Endothelial cell of umbilical vein (primary cell): ENCODE results near the gene CPNE5. TPM values are rescaled to one million over a fixed set of nuclear protein-coding genes. Genes with fewer than 3 reads are reported as not detected.

Experiments
- BruUV-seq: library from RNA; stranded (reverse); fragments of 400-500 nt; replicated peaks from 2 replicates; lab custom pipeline; 2021; lab: Mats Ljungman, UMichigan
- CTCF ChIA-PET: fragments of 300-600, 350-600 bp; sonication (Branson Sonifier 250); formaldehyde crosslinking; loops from one replicate; lab custom pipeline; 2021; ENCODE audit warnings: antibody characterized with exemption, inconsistent platforms; lab: Charles Lee
- POLR2A ChIA-PET: fragments of 300-600, 350-600 bp; sonication (Branson Sonifier 250); formaldehyde crosslinking; loops from one replicate; lab custom pipeline; 2021; ENCODE audit warnings: antibody characterized with exemption, inconsistent platforms; lab: Charles Lee
- DNase-seq: peaks from one replicate; pipeline ENCODE4 v3.0.0-alpha.2; 2011; ENCODE audit warnings: low read depth, low spot score
- FAIRE-seq: peaks from 2 replicates; lab custom pipeline; 2011; peaks lifted over from hg19 to GRCh38; lab: Jason Lieb, UNC
- H2AFZ ChIP-seq: 2 replicates; pipeline ENCODE4 v1.6.0; 2012; ENCODE audit warnings: low read depth, low read length, control low read depth, inconsistent platforms
- H3K27ac ChIP-seq: 2 replicates; pipeline ENCODE4 v1.5.1; 2011; ENCODE audit warnings: low read depth, mild to moderate bottlenecking, control low read depth, low read length, moderate library complexity; ENCODE audit not compliant: insufficient read depth
- H3K27me3 ChIP-seq, 2 experiments: 2 replicates each; pipeline versions ENCODE4 v1.6.0 to v1.6.1; 2011; ENCODE audit warnings: low read length in 2 of 2, mixed read lengths in 1 of 2; ENCODE audit not compliant: control insufficient read depth in 2 of 2, insufficient read depth in 2 of 2
- H3K36me3 ChIP-seq, 2 experiments: 2 replicates in 1 of 2; 3 replicates in 1 of 2; pipeline ENCODE4 v1.5.1; 2011; ENCODE audit warnings: low read length in 2 of 2, mild to moderate bottlenecking in 1 of 2, moderate library complexity in 1 of 2; ENCODE audit not compliant: control insufficient read depth in 2 of 2, insufficient read depth in 2 of 2; ENCODE audit errors: extremely low read depth in 1 of 2
- H3K4me1 ChIP-seq: 3 replicates; pipeline ENCODE4 v1.5.1; 2011; ENCODE audit warnings: mild to moderate bottlenecking, low read length; ENCODE audit not compliant: control insufficient read depth, insufficient read depth; ENCODE audit errors: extremely low read depth
- H3K4me2 ChIP-seq: 2 replicates; pipeline ENCODE4 v1.6.1; 2011; ENCODE audit warnings: low read length, control low read depth, mixed read lengths; ENCODE audit not compliant: insufficient read depth
- H3K4me3 ChIP-seq, 3 experiments: fragments of 200-600 bp in 1 of 3; sonication (generic), shearing (Covaris generic) in 1 of 3; replicated peaks in 1 of 3; 2 replicates each; pipeline ENCODE4 v1.5.1; 2011 to 2016; ENCODE audit warnings: control low read depth in 3 of 3, low read length in 3 of 3, mild to moderate bottlenecking in 2 of 3, inconsistent platforms in 1 of 3, low read depth in 1 of 3, moderate library complexity in 1 of 3; ENCODE audit not compliant: insufficient read depth in 1 of 3
- H3K79me2 ChIP-seq: 2 replicates; pipeline ENCODE4 v1.6.0; 2012; ENCODE audit warnings: low read length, inconsistent platforms; ENCODE audit not compliant: control insufficient read depth, insufficient read depth
- H3K9ac ChIP-seq: replicated peaks from 2 replicates; pipeline ENCODE3; 2011; ENCODE audit warnings: low read length, control low read depth; ENCODE audit not compliant: insufficient read depth; ENCODE audit errors: extremely low read depth
- H3K9me1 ChIP-seq: replicated peaks from 3 replicates; pipeline ENCODE4 v1.6.0; 2011; ENCODE audit warnings: mild to moderate bottlenecking, low read length; ENCODE audit not compliant: control insufficient read depth, insufficient read depth; ENCODE audit errors: extremely low read depth
- H3K9me3 ChIP-seq: replicated peaks from 2 replicates; pipeline ENCODE4 v1.5.1; 2012; ENCODE audit warnings: low read length, inconsistent platforms; ENCODE audit not compliant: control insufficient read depth, insufficient read depth
- H4K20me1 ChIP-seq: replicated peaks from 2 replicates; pipeline ENCODE3; 2011; ENCODE audit warnings: mild to moderate bottlenecking, low read length; ENCODE audit not compliant: control insufficient read depth, insufficient read depth; ENCODE audit errors: extremely low read depth
- EZH2 ChIP-seq: IDR thresholded peaks from 2 replicates; pipeline ENCODE4 v1.6.1; 2012; ENCODE audit warnings: borderline replicate concordance, low read depth, mild to moderate bottlenecking, moderate library complexity, low read length, inconsistent platforms; ENCODE audit not compliant: severe bottlenecking
- FOS ChIP-seq: IDR thresholded peaks from 2 replicates; pipeline ENCODE4 v1.6.1; 2011; ENCODE audit warnings: mild to moderate bottlenecking, low read length, moderate library complexity, borderline replicate concordance; ENCODE audit not compliant: insufficient read depth
- JUN ChIP-seq: IDR thresholded peaks from 2 replicates; pipeline ENCODE4 v1.6.1; 2011; ENCODE audit warnings: borderline replicate concordance, low read depth; ENCODE audit not compliant: insufficient read length, insufficient read depth
- MYC ChIP-seq: IDR thresholded peaks from one replicate; pipeline ENCODE4 v1.6.1; 2011; ENCODE audit warnings: mild to moderate bottlenecking, low read depth, low read length
- POLR2A ChIP-seq: IDR thresholded peaks from 2 replicates; pipeline ENCODE4 v1.6.1; 2012; ENCODE audit warnings: low read depth, mild to moderate bottlenecking, control low read depth, low read length
- dilution Hi-C: fragments of 300-500 bp; cut with MboI; formaldehyde crosslinking; loops from one replicate; pipeline ENCODE4 v1.15.0; 2019; ENCODE audit warnings: low sequenced_read_pairs; ENCODE audit not compliant: extremely low pct_ligation_motif_present
- intact Hi-C: fragments of 100-400 bp; cut with micrococcal nuclease; formaldehyde crosslinking; loops from one replicate; pipeline ENCODE4 v1.10.0; 2022
- polyA plus RNA-seq, 4 experiments: library from polyadenylated mRNA; depleted of rRNA in 3 of 4; stranded (reverse) in 3 of 4; unstranded in 1 of 4; fragments of >200 nt; gene quantifications; 2 replicates each; pipeline versions ENCODE4 v1.2.1 to v1.2.3, GENCODE V29; 2011 to 2012; ENCODE audit warnings: missing spikeins in 1 of 4
- total RNA-seq: library from RNA; stranded (reverse); gene quantifications from 2 replicates; pipeline ENCODE4 v1.2.3, GENCODE V29; 2021
- TF ChIP-seq, protein P1 (sequence below), 2 donors: IDR thresholded peaks; 1 replicate in 1 of 2; 2 replicates in 1 of 2; pipeline ENCODE4 v1.5.1; 2011; ENCODE audit warnings: low read length in 2 of 2, mild to moderate bottlenecking in 2 of 2, moderate library complexity in 2 of 2, control low read depth in 1 of 2, inconsistent platforms in 1 of 2, low read depth in 1 of 2; ENCODE audit not compliant: insufficient read depth in 1 of 2; ENCODE audit errors: extremely low read depth in 1 of 2

Gene CPNE5
- total and polyA plus RNA-seq, 2 donors (not counting 3 experiments of a cell fraction or from before 2014, with no cell fraction given) = 18.8 to 49.4 TPM

DNA sequence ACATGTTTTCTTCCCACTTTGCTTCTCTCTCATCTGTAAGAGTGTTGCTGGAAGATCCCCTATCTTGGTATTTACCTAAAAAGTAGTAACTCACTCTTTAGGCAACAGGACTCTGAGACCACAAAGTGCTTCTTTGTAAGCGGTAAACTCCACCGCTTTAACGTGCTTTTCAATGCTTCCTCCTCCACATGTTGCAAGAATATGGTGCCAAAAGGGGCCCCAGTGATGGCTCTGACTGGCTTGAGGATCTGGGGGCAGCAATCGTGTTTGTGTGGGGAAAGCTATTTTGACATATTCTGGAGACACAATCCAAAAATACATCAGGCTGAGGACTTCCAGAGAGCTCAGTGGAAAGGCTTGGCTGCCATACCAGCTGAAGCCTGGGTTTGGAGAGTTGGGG is 12.4 kb upstream of the CPNE5 start:
- FAIRE-seq = no peak
- no TSS peak for BruUV-seq

More for the DNA sequence above, 12.4 kb upstream of the CPNE5 start:
- no peak overlapping the region for H3K4me2 ChIP-seq
- no peaks in the 10 kb centered on the region for H3K79me2 ChIP-seq
- H3K9ac ChIP-seq = no peak overlapping the region
- dilution Hi-C loops = loop anchor here (5.0 kb wide), 1 partner anchor 39 kb away; no protein-coding TSS in a partner anchor
- DNase-seq = no peak
- ChIA-PET POLR2A (no interaction called here), CTCF (interaction anchor here (0.6 to 8.7 kb wide), 35 partner anchors 8 to 359 kb away, joined by 3 to 552 read pairs (median 10); partner anchors contain the start of genes C6orf89, MTCH1 and PPIL1)
- no peaks in the 10 kb centered on the region for H4K20me1 ChIP-seq
- H3K4me1 ChIP-seq = peaks cover 30% of the 10 kb centered on the region
- TF ChIP-seq JUN (no peak), FOS (no peak), EZH2 (no peak), MYC (no peak), POLR2A (no peak)
- TF ChIP-seq, protein P1, sequence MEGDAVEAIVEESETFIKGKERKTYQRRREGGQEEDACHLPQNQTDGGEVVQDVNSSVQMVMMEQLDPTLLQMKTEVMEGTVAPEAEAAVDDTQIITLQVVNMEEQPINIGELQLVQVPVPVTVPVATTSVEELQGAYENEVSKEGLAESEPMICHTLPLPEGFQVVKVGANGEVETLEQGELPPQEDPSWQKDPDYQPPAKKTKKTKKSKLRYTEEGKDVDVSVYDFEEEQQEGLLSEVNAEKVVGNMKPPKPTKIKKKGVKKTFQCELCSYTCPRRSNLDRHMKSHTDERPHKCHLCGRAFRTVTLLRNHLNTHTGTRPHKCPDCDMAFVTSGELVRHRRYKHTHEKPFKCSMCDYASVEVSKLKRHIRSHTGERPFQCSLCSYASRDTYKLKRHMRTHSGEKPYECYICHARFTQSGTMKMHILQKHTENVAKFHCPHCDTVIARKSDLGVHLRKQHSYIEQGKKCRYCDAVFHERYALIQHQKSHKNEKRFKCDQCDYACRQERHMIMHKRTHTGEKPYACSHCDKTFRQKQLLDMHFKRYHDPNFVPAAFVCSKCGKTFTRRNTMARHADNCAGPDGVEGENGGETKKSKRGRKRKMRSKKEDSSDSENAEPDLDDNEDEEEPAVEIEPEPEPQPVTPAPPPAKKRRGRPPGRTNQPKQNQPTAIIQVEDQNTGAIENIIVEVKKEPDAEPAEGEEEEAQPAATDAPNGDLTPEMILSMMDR (IDR thresholded peaks at IDR 0.05; ENCODE audit: extremely low read depth in 1 of 2, insufficient read depth in 1 of 2, low read depth in 1 of 2, low read length in 2 of 2) = no peak
- peaks cover 2 to 11% of the 10 kb centered on the region in 2 experiments for H3K36me3 ChIP-seq
- no peak overlapping the region for H2AFZ ChIP-seq
- H3K9me1 ChIP-seq = no peaks in the 10 kb centered on the region
- H3K27ac ChIP-seq = no peak overlapping the region
- intact Hi-C loops = loop anchor here (1.0 to 10.0 kb wide), 6 partner anchors 24 to 227 kb away; no protein-coding TSS in a partner anchor
- H3K9me3 ChIP-seq = no peaks in the 10 kb centered on the region
- H3K27me3 ChIP-seq = no peaks in the 10 kb centered on the region
- H3K4me3 ChIP-seq = no peak overlapping the region
